Gastroesophageal sphincter (tissue), 3 donors: ENCODE data around the gene CYTH1.

ENCODE experiments used
- POLR2A ChIP-seq, 2 donors: fragments of 450-650 bp; IDR thresholded peaks; one replicate each; pipeline ENCODE4 v1.6.1; 2017; ENCODE audit warnings: antibody characterized with exemption in 2 of 2, mild to moderate bottlenecking in 2 of 2, moderate library complexity in 1 of 2
- POLR2AphosphoS5 ChIP-seq: sonication (generic); formaldehyde crosslinking; IDR thresholded peaks from one replicate; pipeline ENCODE4 v1.6.1; 2017; ENCODE audit warnings: antibody characterized with exemption
- TF ChIP-seq, protein P1 (sequence below), 4 experiments: fragments of 200-600 bp in 2 of 4; fragments of 450-650 bp in 2 of 4; sonication (generic) in 1 of 4; IDR thresholded peaks; one replicate each; pipeline ENCODE4 v1.5.1; 2017 to 2019; ENCODE audit warnings: antibody characterized with exemption in 4 of 4, mild to moderate bottlenecking in 2 of 4, moderate library complexity in 2 of 4

- TF ChIP-seq, protein P1, sequence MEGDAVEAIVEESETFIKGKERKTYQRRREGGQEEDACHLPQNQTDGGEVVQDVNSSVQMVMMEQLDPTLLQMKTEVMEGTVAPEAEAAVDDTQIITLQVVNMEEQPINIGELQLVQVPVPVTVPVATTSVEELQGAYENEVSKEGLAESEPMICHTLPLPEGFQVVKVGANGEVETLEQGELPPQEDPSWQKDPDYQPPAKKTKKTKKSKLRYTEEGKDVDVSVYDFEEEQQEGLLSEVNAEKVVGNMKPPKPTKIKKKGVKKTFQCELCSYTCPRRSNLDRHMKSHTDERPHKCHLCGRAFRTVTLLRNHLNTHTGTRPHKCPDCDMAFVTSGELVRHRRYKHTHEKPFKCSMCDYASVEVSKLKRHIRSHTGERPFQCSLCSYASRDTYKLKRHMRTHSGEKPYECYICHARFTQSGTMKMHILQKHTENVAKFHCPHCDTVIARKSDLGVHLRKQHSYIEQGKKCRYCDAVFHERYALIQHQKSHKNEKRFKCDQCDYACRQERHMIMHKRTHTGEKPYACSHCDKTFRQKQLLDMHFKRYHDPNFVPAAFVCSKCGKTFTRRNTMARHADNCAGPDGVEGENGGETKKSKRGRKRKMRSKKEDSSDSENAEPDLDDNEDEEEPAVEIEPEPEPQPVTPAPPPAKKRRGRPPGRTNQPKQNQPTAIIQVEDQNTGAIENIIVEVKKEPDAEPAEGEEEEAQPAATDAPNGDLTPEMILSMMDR (IDR thresholded peaks at IDR 0.05) = no peak
- TF ChIP-seq POLR2A (IDR thresholded peaks at IDR 0.05) = no peak
- TF ChIP-seq POLR2AphosphoS5 = peak; percentile 39
Measured at GRCh38 chr17:78789663-78790181, 7.6 kb upstream of the CYTH1 start.
